Activated naive CD8-positive, alpha-beta T cell treated with anti-CD3 and anti-CD28 coated beads for 36 hours (primary cell): Measurements from ENCODE around the gene WDFY3. TPM values are rescaled to one million over a fixed set of nuclear protein-coding genes. Genes with fewer than 3 reads are reported as not detected.
"Not testable (repeated sequence)": the region's sequence is repeated elsewhere in the genome, so short reads cannot be mapped to it uniquely, and the experiment has no call there.

Experiments
- DNase-seq: peaks from one replicate; pipeline ENCODE4 v3.0.0; 2021
- H3K27ac Mint-ChIP-seq: one replicate; pipeline ENCODE4 v1.8.0; 2022; ENCODE audit warnings: mild to moderate bottlenecking, moderate library complexity, mixed read lengths
- H3K27me3 Mint-ChIP-seq: one replicate; pipeline ENCODE4 v1.8.0; 2022; ENCODE audit warnings: mild to moderate bottlenecking, mixed read lengths
- H3K36me3 Mint-ChIP-seq: one replicate; pipeline ENCODE4 v1.8.0; 2021; ENCODE audit warnings: mild to moderate bottlenecking, mixed read lengths
- H3K4me1 Mint-ChIP-seq: one replicate; pipeline ENCODE4 v1.8.0; 2021; ENCODE audit warnings: mixed read lengths
- H3K4me3 Mint-ChIP-seq: one replicate; pipeline ENCODE4 v1.8.0; 2022; ENCODE audit warnings: mild to moderate bottlenecking, moderate library complexity, mixed read lengths
- H3K9me3 Mint-ChIP-seq: one replicate; pipeline ENCODE4 v1.8.0; 2022; ENCODE audit warnings: mixed read lengths
- total RNA-seq, 2 experiments: library from RNA; stranded (reverse); gene quantifications; one replicate each; pipeline ENCODE4 v1.2.3, GENCODE V29; 2021

The WDFY3 gene
- total RNA-seq, 2 experiments from 2014 or later, result 0.52 to 0.80 TPM

- Mint-ChIP-seq H3K4me3 (no peak overlapping the region), H3K27me3 (peaks cover 4% of the 10 kb centered on the region), H3K36me3 (no peaks in the 10 kb centered on the region), H3K27ac (no peak overlapping the region), H3K9me3 (no peaks in the 10 kb centered on the region), H3K4me1 (no peaks in the 10 kb centered on the region)
- no peak for DNase-seq
Measured at GRCh38 chr4:84826681-84827080, 139.8 kb downstream of the WDFY3 start.

DNA sequence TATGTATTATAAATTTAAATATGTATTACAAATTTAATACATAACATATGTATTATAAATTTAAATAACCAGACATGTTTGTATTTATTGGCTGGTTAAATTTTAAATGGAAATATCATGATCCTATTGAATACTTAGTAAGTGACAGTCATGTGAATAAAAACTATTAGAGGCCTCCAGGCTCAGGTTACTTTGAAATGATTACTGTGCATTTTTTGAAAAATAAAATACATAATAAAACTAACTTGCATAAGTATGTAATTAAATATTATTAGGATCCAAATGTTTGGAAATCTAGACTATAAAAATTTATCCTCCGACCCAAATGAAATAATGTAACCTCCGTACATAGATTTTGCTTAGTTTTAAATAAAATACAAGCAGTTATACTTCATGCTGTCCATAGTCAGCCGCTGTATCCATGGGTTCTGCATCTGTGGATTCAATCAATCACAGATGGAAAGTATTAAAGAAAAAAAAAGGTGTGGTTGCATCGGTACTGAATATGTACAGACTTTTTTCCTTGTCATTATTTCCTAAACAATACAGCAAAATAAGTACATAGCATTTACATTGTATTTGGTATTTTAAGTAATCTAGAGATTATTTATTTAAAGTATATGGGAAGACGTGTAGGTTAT is 140.7 kb downstream of the WDFY3 start:
- no peaks in the 10 kb centered on the region for H3K4me1 Mint-ChIP-seq
- no peaks in the 10 kb centered on the region for H3K9me3 Mint-ChIP-seq

DNA sequence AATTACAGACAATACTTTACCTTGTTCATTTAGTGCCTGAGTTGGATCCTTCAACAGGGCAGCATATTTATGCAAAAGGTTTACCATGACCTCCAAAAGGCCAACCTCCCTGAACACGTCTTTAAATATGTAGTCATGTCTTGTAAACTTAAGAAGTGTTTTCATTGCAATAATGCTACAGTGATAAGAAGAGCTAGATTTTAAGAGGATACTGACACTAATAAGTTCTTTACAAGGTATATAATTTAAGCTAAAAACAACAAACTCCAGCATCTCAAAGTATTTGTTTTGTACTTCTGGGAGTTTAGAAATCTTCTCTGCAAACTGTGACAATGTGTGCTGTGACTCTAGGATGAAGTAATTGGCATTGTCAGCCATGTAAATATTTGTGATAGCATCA is 145.4 kb downstream of the WDFY3 start:
- Mint-ChIP-seq H3K9me3 (no peaks in the 10 kb centered on the region), H3K4me1 (no peaks in the 10 kb centered on the region), H3K4me3 (no peak overlapping the region), H3K27ac (no peak overlapping the region), H3K36me3 (no peaks in the 10 kb centered on the region), H3K27me3 (peaks cover 9% of the 10 kb centered on the region)
- DNase-seq, result no peak

More for the DNA sequence above, 140.7 kb downstream of the WDFY3 start:
- Mint-ChIP-seq H3K27ac (no peak overlapping the region), H3K36me3 (no peaks in the 10 kb centered on the region), H3K4me3 (no peak overlapping the region), H3K27me3 (peaks cover 9% of the 10 kb centered on the region)
- DNase-seq, result no peak

DNA sequence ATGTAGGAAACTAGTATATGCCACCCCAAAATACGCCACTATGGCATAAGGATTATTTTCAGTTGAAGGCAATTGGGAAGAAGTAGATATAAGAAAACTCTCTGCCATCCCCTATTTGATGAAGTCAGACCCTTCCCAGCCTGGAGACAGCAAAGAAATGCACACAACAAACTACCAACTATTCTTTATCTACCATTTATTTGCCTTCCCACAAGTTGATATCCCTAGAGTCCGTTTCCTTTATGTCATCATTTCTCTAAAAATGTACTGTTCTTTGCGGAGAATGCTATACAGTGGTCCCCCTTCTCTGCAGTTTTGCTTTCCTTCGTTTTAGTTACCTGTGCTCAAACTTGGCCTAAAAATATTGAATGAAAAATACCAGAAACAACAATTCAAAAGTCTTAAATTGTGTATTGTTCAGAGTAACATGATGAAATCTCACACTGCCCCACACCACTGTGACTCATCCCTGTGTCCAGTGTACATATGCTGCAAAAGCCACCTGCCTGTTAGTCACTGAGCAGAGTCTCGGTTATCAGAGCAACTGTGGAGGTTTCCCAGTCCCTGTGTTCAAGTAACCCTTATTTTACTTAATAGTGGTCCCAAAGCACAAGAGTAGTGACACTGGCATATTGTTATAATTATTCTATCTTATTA is 152.3 kb downstream of the WDFY3 start:
- DNase-seq, result no peak
- Mint-ChIP-seq H3K4me3 (no peak overlapping the region), H3K27ac (no peak overlapping the region), H3K36me3 (no peaks in the 10 kb centered on the region), H3K4me1 (no peaks in the 10 kb centered on the region), H3K27me3 (no peaks in the 10 kb centered on the region), H3K9me3 (no peaks in the 10 kb centered on the region)

DNA sequence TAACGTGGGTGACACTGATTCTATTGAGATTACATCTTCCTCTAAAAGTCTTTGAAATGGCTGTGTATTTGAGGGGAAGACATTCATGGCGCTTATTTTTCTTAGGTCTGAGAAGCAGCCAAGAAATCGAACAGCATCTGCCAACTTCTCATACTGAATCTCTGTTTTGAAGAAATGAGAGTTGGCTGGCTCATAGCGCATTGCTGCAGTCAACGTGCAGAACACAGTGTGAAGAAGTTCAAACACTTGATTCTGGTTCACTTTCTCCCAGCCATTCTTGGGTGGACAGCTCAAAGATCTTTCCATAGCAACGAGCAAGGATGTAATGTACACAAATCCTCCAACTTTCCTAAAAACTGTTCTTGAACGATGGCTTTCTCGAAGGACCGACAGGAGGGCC is 156.5 kb downstream of the WDFY3 start:
- no peaks in the 10 kb centered on the region for H3K36me3 Mint-ChIP-seq
- H3K27ac Mint-ChIP-seq, result no peak overlapping the region
- H3K4me1 Mint-ChIP-seq, result no peaks in the 10 kb centered on the region
- H3K27me3 Mint-ChIP-seq, result no peaks in the 10 kb centered on the region
- no peak for DNase-seq
- no peaks in the 10 kb centered on the region for H3K9me3 Mint-ChIP-seq
- no peak overlapping the region for H3K4me3 Mint-ChIP-seq

DNA sequence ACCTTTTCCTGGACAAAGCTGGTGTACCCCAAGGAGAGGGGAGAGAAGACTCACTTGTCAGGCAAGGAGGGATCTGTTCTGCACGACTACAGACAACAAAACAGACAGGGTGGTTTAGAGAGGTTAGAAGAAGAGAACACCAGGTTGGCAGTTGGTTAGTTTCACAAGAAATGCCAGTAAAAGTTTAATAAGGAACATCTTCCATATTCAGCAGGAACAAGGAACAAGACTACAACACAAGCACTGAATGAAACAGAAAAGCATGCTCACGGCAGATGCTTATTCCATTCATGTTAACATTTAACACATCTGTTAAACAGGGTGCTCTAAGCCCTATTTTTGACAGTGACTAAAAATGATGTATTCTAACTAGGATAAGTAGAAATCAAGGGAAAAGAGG is 158.2 kb downstream of the WDFY3 start:
- no peaks in the 10 kb centered on the region for H3K9me3 Mint-ChIP-seq
- DNase-seq, result no peak
- H3K27me3 Mint-ChIP-seq, result no peaks in the 10 kb centered on the region
- H3K4me1 Mint-ChIP-seq, result no peaks in the 10 kb centered on the region
- no peaks in the 10 kb centered on the region for H3K36me3 Mint-ChIP-seq
- no peak overlapping the region for H3K27ac Mint-ChIP-seq
- no peak overlapping the region for H3K4me3 Mint-ChIP-seq

- not testable (repeated sequence) for H3K4me3 Mint-ChIP-seq, H3K27ac Mint-ChIP-seq, H3K9me3 Mint-ChIP-seq, H3K36me3 Mint-ChIP-seq, H3K27me3 Mint-ChIP-seq, H3K4me1 Mint-ChIP-seq, DNase-seq
Measured at GRCh38 chr4:84806541-84806940, 159.9 kb downstream of the WDFY3 start.

DNA sequence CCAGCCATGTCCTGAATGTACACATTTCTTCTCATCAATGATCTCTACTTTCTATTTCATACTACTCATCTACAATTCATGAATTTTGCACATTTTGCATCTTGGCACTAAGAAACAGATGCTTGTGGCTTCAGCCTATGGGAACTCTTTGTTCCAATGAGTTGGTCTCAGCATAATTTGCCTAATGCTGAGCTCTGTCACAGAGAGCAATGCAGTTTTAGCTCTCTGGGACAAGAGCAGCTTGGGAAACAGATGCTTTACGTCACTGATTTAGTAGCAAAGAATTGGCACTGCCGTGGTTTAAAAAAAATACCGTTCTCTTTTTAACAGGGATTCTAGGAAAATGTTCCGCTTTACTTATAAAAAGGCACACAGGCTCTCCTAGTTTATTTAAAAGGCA is 162.4 kb downstream of the WDFY3 start:
- no peak overlapping the region for H3K4me3 Mint-ChIP-seq
- no peak overlapping the region for H3K27ac Mint-ChIP-seq
- no peaks in the 10 kb centered on the region for H3K4me1 Mint-ChIP-seq
- DNase-seq, result no peak
- no peaks in the 10 kb centered on the region for H3K36me3 Mint-ChIP-seq
- H3K27me3 Mint-ChIP-seq, result no peaks in the 10 kb centered on the region
- H3K9me3 Mint-ChIP-seq, result no peaks in the 10 kb centered on the region

GRCh38 chr4:84803720-84804119 is 162.8 kb downstream of the WDFY3 start:
- no peaks in the 10 kb centered on the region for H3K36me3 Mint-ChIP-seq
- H3K27ac Mint-ChIP-seq, result no peak overlapping the region
- DNase-seq, result no peak
- no peak overlapping the region for H3K4me3 Mint-ChIP-seq
- H3K4me1 Mint-ChIP-seq, result no peaks in the 10 kb centered on the region
- no peaks in the 10 kb centered on the region for H3K9me3 Mint-ChIP-seq
- no peaks in the 10 kb centered on the region for H3K27me3 Mint-ChIP-seq

- Mint-ChIP-seq H3K4me1 (no peaks in the 10 kb centered on the region), H3K36me3 (no peaks in the 10 kb centered on the region), H3K27ac (no peak overlapping the region), H3K9me3 (no peaks in the 10 kb centered on the region), H3K27me3 (no peaks in the 10 kb centered on the region), H3K4me3 (no peak overlapping the region)
- no peak for DNase-seq
Measured at GRCh38 chr4:84803116-84803515, 163.4 kb downstream of the WDFY3 start.

- H3K4me1 Mint-ChIP-seq, result no peaks in the 10 kb centered on the region
- DNase-seq, result no peak
- H3K27me3 Mint-ChIP-seq, result no peaks in the 10 kb centered on the region
- H3K27ac Mint-ChIP-seq, result no peak overlapping the region
- no peak overlapping the region for H3K4me3 Mint-ChIP-seq
- H3K9me3 Mint-ChIP-seq, result no peaks in the 10 kb centered on the region
- H3K36me3 Mint-ChIP-seq, result no peaks in the 10 kb centered on the region
Measured at GRCh38 chr4:84800256-84800655, 166.2 kb downstream of the WDFY3 start.

DNA sequence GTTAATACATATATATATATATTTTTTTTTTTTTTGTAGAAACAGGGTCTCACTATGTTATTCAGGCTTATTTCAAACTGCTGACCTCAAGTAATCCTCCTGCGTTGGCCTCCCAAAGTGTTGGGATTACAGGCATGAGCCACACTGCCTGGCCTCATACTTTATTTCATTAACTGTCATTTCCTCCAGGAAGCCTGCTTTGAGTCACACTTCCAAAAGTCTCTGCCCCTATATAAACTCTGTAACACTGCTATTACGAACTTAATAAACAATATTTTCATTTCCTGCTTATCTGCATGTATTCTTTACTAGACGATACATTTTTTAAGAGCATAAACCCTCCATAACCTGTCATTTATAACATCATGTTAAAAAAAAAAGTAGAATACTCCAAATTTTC is 167.2 kb downstream of the WDFY3 start:
- Mint-ChIP-seq H3K9me3 (no peaks in the 10 kb centered on the region), H3K27ac (no peak overlapping the region), H3K36me3 (no peaks in the 10 kb centered on the region), H3K4me1 (no peaks in the 10 kb centered on the region), H3K27me3 (no peaks in the 10 kb centered on the region), H3K4me3 (no peak overlapping the region)
- no peak for DNase-seq

- Mint-ChIP-seq H3K27ac (no peak overlapping the region), H3K4me3 (no peak overlapping the region)
Measured at GRCh38 chr4:84796394-84796793, 170.1 kb downstream of the WDFY3 start.

DNA sequence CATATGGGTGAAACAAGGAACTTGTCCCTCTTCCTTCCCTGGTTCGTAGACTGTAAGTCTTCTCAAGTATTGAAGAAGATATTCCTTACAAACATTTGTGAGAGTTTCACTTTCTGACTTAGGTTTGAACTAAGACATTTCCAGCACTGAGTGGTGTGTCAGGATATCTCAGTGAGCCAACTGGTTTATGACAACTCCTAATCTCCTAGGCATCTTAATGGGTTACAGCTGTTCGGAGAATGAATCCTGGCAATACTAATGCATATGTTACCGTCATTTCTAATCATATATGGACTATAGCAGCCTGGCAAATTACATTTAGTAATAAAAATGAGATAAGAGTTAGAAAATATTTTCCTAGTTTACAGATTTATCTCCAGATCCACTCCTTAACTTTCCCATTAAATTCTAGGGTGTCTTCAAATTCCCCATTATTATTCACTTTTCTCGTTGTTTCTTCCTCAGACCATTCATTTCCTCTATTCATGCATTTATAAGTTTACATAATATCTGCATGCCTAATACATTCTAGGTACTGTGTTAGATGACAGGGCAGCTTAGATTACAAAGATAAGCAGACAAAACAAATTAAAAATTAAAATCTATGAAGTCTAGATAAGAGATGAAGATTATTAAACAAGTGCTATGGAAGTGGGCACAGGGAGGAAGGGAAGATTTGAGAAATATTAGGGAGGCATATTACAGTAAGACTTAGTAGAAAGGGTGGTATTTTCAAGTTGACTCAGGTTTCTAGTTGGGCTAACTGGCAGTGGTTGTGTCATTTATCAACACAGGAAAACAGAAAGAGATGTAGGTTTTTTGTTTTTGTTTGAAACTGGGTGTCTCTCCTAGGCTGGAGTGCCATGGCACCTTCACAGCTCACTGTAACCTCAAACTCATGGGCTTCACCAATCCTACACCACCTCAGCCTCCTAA is 173.9 kb downstream of the WDFY3 start:
- H3K27me3 Mint-ChIP-seq, result no peaks in the 10 kb centered on the region
- DNase-seq, result no peak
- no peaks in the 10 kb centered on the region for H3K9me3 Mint-ChIP-seq
- no peak overlapping the region for H3K27ac Mint-ChIP-seq
- no peak overlapping the region for H3K4me3 Mint-ChIP-seq
- no peaks in the 10 kb centered on the region for H3K36me3 Mint-ChIP-seq
- H3K4me1 Mint-ChIP-seq, result no peaks in the 10 kb centered on the region

More at GRCh38 chr4:84796394-84796793, 170.1 kb downstream of the WDFY3 start:
- Mint-ChIP-seq H3K4me1 (no peaks in the 10 kb centered on the region), H3K9me3 (no peaks in the 10 kb centered on the region), H3K36me3 (no peaks in the 10 kb centered on the region), H3K27me3 (no peaks in the 10 kb centered on the region)
- no peak for DNase-seq

- Mint-ChIP-seq H3K27ac (no peak overlapping the region), H3K4me1 (no peaks in the 10 kb centered on the region), H3K4me3 (no peak overlapping the region), H3K27me3 (no peaks in the 10 kb centered on the region), H3K9me3 (no peaks in the 10 kb centered on the region), H3K36me3 (no peaks in the 10 kb centered on the region)
- no peak for DNase-seq
Measured at GRCh38 chr4:84790769-84791565, 175.5 kb downstream of the WDFY3 start.
